ENCODE data around the gene CRADD.

CRADD gene

DNA sequence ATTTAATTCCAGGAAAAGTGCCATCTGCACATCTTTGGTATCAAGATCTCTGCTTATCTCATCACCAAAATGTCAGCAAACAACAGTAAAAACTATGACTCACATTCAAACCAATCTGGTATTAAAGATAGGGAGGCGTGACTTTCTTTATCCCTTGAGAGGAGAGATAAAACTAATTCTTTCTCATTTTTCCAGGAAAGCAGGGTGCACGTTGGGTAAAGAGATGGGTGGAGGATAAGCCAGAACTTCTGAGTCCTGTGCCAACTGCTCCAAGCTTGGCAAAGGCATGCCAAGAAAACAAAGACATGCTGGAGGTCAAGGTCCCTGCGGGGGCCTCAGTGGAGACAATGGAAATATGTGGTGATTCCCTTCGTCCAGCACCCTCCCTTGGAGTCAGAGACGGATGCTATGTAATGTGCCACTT lies 245.4 kb downstream of the CRADD start:
- TF ChIP-seq CEBPB (IDR thresholded peaks at IDR 0.05) = no peak
- TF ChIP-seq CREB1 (IDR thresholded peaks at IDR 0.05; ENCODE audit: low read depth) = no peak

DNA sequence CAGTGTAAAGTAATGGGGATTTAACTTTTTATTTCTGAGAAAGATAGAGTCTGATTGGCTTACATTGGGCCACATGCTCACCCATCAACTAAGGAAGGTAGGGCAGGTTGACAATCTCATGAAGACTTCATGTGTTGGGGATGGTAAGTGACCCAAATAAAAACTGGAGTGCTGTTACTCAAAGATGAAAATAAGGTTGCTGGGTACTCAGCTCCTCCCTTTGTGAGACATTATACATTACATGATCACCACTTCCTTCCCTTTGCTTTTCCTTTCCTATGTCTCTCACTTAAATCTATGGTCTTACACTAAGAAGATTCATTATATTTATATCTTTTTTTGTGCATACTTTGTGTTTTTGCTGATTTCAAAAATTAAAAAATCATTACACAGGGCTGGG lies 247.2 kb downstream of the CRADD start:
- TF ChIP-seq TAF1 (IDR thresholded peaks at IDR 0.05; ENCODE audit: low read depth) (no peak), FOXM1 (IDR thresholded peaks at IDR 0.05; ENCODE audit: borderline replicate concordance, low read depth) (no peak), NFIC (IDR thresholded peaks at IDR 0.05) (no peak), CREB1 (IDR thresholded peaks at IDR 0.05; ENCODE audit: low read depth) (no peak), TCF12 (IDR thresholded peaks at IDR 0.05; ENCODE audit: low read depth) (no peak), CEBPB (IDR thresholded peaks at IDR 0.05) (no peak), RAD21 (IDR thresholded peaks at IDR 0.05; ENCODE audit: low read depth) (no peak), YY1 (IDR thresholded peaks at IDR 0.05; ENCODE audit: low read depth) (no peak), ZBTB7A (IDR thresholded peaks at IDR 0.05; ENCODE audit: low read depth) (no peak), TEAD4 (IDR thresholded peaks at IDR 0.05) (no peak), EGR1 (IDR thresholded peaks at IDR 0.05) (no peak), EP300 (IDR thresholded peaks at IDR 0.05; ENCODE audit: borderline replicate concordance) (no peak)
- TF ChIP-seq, protein P1, sequence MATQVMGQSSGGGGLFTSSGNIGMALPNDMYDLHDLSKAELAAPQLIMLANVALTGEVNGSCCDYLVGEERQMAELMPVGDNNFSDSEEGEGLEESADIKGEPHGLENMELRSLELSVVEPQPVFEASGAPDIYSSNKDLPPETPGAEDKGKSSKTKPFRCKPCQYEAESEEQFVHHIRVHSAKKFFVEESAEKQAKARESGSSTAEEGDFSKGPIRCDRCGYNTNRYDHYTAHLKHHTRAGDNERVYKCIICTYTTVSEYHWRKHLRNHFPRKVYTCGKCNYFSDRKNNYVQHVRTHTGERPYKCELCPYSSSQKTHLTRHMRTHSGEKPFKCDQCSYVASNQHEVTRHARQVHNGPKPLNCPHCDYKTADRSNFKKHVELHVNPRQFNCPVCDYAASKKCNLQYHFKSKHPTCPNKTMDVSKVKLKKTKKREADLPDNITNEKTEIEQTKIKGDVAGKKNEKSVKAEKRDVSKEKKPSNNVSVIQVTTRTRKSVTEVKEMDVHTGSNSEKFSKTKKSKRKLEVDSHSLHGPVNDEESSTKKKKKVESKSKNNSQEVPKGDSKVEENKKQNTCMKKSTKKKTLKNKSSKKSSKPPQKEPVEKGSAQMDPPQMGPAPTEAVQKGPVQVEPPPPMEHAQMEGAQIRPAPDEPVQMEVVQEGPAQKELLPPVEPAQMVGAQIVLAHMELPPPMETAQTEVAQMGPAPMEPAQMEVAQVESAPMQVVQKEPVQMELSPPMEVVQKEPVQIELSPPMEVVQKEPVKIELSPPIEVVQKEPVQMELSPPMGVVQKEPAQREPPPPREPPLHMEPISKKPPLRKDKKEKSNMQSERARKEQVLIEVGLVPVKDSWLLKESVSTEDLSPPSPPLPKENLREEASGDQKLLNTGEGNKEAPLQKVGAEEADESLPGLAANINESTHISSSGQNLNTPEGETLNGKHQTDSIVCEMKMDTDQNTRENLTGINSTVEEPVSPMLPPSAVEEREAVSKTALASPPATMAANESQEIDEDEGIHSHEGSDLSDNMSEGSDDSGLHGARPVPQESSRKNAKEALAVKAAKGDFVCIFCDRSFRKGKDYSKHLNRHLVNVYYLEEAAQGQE (IDR thresholded peaks at IDR 0.05; ENCODE audit: low read depth) = no peak
- TF ChIP-seq, protein P2, sequence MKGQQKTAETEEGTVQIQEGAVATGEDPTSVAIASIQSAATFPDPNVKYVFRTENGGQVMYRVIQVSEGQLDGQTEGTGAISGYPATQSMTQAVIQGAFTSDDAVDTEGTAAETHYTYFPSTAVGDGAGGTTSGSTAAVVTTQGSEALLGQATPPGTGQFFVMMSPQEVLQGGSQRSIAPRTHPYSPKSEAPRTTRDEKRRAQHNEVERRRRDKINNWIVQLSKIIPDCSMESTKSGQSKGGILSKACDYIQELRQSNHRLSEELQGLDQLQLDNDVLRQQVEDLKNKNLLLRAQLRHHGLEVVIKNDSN (IDR thresholded peaks at IDR 0.05) = no peak
- TF ChIP-seq, protein P3, sequence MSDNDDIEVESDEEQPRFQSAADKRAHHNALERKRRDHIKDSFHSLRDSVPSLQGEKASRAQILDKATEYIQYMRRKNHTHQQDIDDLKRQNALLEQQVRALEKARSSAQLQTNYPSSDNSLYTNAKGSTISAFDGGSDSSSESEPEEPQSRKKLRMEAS (IDR thresholded peaks at IDR 0.05) = no peak

DNA sequence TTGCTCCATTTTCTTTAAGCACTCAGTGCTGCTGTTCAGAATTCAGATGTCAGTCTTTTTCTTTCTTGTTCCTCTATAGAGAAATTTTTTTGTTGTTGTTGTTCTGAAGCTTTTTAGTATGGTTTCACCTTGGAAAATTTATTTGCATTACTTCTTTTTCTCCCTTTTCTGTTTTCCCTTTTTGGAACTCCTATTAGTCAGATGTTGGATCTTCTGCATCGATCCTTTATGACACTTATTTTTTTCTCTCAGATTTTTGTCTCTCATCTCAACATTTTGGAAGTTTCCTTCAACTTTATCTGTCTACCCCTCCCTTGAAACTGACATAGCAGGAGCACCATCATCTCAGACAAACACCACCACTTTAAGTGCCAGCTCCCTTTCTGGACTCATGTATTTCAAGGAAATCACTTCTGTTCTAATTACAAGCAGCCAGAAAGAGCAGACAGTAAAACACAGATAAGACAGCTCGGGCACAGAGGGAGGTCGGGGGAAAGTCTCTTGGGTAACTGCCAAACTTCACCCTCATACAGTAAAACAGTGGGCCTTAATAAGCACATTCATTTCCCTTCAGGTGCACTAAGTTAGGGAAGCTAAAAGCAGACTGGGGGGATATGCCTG lies 248.5 kb downstream of the CRADD start:
- TF ChIP-seq EGR1 (IDR thresholded peaks at IDR 0.05) = no peak

DNA sequence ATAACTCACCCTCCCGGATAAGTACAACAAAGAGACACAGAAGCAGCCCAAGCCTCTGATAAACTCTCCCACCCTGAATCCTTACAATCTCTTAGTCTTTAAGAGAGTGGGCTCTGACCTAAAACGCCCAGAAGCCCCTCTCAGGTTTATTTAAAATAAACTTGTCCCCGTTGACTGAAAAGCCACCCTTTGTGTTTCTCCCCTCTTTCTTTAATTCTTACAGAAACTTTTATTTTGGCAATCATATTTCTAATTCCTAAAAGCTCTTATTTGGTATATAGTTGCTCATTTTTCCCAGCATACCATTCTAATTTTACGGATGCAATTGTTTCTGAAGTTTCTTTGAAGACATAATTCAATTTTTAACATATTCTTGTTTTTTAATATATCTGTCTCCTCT lies 249.1 kb downstream of the CRADD start:
- TF ChIP-seq, protein P2 (IDR thresholded peaks at IDR 0.05) = no peak
- TF ChIP-seq ZBTB7A (IDR thresholded peaks at IDR 0.05; ENCODE audit: low read depth) (no peak), YY1 (IDR thresholded peaks at IDR 0.05; ENCODE audit: low read depth) (no peak), TCF12 (IDR thresholded peaks at IDR 0.05; ENCODE audit: low read depth) (no peak), RAD21 (IDR thresholded peaks at IDR 0.05; ENCODE audit: low read depth) (no peak), TAF1 (IDR thresholded peaks at IDR 0.05; ENCODE audit: low read depth) (no peak), FOXM1 (IDR thresholded peaks at IDR 0.05; ENCODE audit: borderline replicate concordance, low read depth) (no peak), NFIC (IDR thresholded peaks at IDR 0.05) (no peak), CREB1 (IDR thresholded peaks at IDR 0.05; ENCODE audit: low read depth) (no peak), EGR1 (IDR thresholded peaks at IDR 0.05) (no peak), CEBPB (IDR thresholded peaks at IDR 0.05) (no peak), EP300 (IDR thresholded peaks at IDR 0.05; ENCODE audit: borderline replicate concordance) (no peak), TEAD4 (IDR thresholded peaks at IDR 0.05) (no peak)
- TF ChIP-seq, protein P1 (IDR thresholded peaks at IDR 0.05; ENCODE audit: low read depth) = no peak
- TF ChIP-seq, protein P3 (IDR thresholded peaks at IDR 0.05) = no peak

DNA sequence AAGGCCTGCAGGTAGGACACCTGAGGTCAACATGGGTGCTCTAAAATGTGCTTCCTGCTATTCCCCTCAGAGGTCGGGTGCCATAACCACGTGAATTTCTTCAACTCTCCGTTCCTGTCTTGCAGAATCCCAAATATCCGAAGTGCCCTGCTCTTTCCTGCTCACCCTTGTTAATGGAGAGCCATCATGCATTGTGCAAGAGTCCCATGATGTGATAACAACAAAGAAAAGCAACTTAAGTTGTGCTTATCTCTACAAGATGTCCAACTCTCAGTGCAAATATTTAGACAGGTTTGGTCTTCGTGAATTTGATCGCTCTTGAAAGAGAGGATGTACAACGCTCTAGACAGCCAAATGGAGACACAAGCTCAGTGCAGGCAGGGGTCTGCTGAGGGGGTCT lies 260.6 kb downstream of the CRADD start:
- TF ChIP-seq, protein P2 (IDR thresholded peaks at IDR 0.05) = no peak
- TF ChIP-seq EP300 (IDR thresholded peaks at IDR 0.05; ENCODE audit: borderline replicate concordance) (no peak), TEAD4 (IDR thresholded peaks at IDR 0.05) (no peak), CREB1 (IDR thresholded peaks at IDR 0.05; ENCODE audit: low read depth) (no peak), RAD21 (IDR thresholded peaks at IDR 0.05; ENCODE audit: low read depth) (no peak), FOXM1 (IDR thresholded peaks at IDR 0.05; ENCODE audit: borderline replicate concordance, low read depth) (no peak), CEBPB (IDR thresholded peaks at IDR 0.05) (no peak), YY1 (IDR thresholded peaks at IDR 0.05; ENCODE audit: low read depth) (no peak), NFIC (IDR thresholded peaks at IDR 0.05) (no peak), EGR1 (IDR thresholded peaks at IDR 0.05) (no peak), TAF1 (IDR thresholded peaks at IDR 0.05; ENCODE audit: low read depth) (no peak), ZBTB7A (IDR thresholded peaks at IDR 0.05; ENCODE audit: low read depth) (no peak), TCF12 (IDR thresholded peaks at IDR 0.05; ENCODE audit: low read depth) (no peak)
- TF ChIP-seq, protein P1 (IDR thresholded peaks at IDR 0.05; ENCODE audit: low read depth) = no peak
- TF ChIP-seq, protein P3 (IDR thresholded peaks at IDR 0.05) = no peak
